Activated CD4-positive, alpha-beta T cell treated with anti-CD3 and anti-CD28 coated beads, Interleukin-2, amount 50 U/mL, for 24 hours (primary cell): ENCODE results near the gene GCNT1.
"Not testable (repeated sequence)": the region's sequence is repeated elsewhere in the genome, so short reads cannot be mapped to it uniquely, and the experiment has no call there.

Experiments used
- DNase-seq, 2 donors: peaks; one replicate each; pipeline ENCODE4 v3.0.0-alpha.2; 2020; ENCODE audit warnings: low read depth in 1 of 2, low spot score in 1 of 2

The GCNT1 gene

GRCh38 chr9:76458903-76459693, at the start of gene GCNT1:
Gene GCNT1 (plus strand): TSS chr9:76459182. CDS start chr9:76502382, 43,200 bp downstream.
- DNase-seq, result peak; percentile 76 to 82

GRCh38 chr9:76412638-76413037, 46.3 kb upstream of the GCNT1 start:
- no peak for DNase-seq

- DNase-seq, result no peak
Measured at GRCh38 chr9:76413658-76414057, 45.3 kb upstream of the GCNT1 start.

DNA sequence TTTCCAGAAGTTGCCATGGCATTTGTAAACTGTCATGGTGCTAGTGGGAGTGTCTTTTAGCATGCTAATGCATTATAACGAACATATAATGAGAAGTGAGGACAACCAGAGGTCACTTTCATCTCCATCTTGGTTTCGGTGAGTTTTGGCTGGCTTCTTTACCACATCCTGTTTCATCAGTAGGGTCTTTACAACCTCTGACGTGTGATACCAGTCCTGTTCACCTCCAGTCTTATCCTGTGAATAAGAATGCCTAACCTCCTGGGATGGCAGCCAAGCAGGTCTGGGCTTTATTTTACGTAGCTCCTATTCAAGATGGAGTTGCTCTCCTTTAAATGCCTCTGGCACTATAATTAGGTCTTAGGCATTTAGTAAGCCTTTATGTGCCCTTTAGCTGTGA, 44.3 kb upstream of the GCNT1 start:
- no peak for DNase-seq

DNA sequence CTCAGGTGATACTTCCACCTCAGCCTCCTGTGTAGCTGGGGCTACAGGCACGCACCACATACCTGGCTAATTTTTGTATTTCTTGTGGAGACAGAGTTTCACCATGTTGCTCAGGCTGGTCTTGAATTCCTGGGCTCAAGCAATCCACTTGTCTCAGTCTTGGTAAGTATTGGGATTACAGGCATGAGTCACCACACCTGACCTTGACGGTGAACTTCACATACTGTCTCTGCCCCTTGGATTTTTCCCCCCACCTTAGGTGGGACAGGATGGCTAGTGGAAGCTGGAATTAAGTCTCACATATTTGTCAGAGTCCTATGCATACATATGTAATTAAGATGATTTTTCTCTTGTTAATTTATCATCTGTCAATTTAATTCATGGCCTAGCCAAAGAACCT, 43.8 kb upstream of the GCNT1 start:
- DNase-seq, result no peak

DNA sequence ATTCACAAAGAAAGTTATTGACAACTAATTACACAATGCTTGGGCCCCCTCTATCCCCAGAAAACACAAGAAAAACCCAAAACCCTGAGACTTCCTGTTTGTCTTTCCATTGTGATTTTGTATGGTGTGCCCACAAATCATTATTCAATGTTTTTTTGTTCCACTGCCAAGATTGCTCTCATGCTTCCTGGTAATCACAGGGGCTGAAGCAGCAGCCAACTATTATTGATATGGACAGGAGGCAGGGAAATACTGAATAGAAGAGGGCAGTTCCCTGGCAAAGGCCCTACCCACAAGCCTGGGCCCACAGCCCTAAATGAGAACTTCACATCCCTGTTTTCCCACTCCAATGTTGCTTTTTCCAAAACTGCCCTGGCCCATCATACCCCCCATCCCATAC, 43.3 kb upstream of the GCNT1 start:
- no peak for DNase-seq

- no peak for DNase-seq
Measured at GRCh38 chr9:76417394-76417793, 41.6 kb upstream of the GCNT1 start.

- no peak for DNase-seq
Measured at GRCh38 chr9:76419782-76420380, 39.1 kb upstream of the GCNT1 start.

- no peak for DNase-seq
Measured at GRCh38 chr9:76423216-76424177, 35.5 kb upstream of the GCNT1 start.

DNA sequence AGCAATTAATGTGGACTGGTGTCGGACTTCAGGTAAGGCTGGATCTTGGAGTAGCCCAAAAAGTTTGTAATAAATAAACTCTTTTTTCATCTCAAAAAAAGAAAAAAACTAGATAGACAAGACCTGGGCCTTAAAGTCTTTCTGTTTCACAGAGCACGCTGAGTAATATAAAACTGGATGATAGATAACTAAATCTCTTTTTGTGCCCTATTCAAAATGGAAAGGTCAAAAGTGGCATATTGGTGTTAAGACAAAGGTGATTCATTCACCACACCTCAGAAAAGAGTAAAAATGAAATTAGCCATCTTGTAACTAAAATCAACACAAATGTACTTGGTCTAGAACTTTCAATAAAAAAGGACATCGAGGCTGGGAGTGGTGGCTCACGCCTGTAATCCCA, 34.5 kb upstream of the GCNT1 start:
- no peak for DNase-seq

DNA sequence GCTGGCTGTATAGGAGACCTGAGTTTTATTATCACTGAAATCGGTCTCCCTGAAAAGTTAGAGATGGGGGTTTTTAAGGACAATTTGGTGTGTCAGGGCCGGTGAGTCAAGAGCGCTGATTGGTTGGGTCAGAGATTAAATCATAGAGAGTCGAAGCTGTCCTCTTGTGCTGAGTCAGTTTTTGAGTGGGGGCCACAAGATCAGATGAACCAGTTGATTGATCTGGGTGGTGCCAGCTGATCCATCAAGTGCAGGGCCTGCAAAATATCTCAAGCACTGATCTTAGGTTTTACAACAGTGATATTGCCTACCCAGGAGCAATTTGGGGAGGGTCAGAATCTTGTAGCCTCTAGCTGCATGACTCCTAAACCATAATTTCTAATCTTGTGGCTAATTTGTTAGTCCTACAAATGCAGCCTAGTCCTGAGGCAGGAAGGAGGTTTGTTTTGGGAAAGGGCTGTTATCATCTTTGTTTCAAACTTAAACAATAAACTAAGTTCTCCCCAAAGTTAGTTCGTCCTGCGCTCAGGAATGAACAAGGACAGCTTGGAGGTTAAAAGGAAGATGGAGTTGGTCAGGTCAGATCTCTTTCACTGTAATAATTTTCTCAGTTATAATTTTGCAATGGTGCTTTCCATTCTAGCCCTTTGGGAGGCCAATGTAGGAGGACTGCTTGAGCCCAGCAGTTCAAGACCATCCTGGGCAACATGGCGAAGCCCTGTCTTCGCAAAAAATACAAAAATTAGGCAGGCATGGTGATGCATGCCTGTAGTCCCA, 33.1 kb upstream of the GCNT1 start:
- DNase-seq, result no peak

- no peak for DNase-seq
Measured at GRCh38 chr9:76426807-76427419, 32.1 kb upstream of the GCNT1 start.

- no peak for DNase-seq
Measured at GRCh38 chr9:76431601-76432000, 27.4 kb upstream of the GCNT1 start.

GRCh38 chr9:76433406-76433805, 25.6 kb upstream of the GCNT1 start:
- DNase-seq, result no peak

DNA sequence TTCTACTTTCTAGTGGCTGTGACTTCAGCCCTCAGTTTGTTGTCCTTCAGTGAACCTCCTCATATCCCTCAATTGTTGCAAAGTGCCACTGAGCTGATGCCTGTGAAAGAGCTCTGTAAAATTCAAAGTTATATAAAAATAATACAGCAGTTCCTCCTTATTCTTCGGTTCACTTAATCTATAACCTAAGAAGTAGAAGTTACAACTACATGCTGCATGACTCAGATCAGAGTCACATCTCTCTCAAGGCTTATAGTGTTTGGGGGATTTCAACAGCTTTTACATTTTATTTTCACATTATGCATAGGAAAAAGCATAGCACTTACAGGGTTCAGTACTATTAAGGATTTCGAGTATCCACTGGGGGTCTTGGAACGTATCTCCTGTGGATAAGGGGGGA, 25.1 kb upstream of the GCNT1 start:
- DNase-seq, result no peak

DNA sequence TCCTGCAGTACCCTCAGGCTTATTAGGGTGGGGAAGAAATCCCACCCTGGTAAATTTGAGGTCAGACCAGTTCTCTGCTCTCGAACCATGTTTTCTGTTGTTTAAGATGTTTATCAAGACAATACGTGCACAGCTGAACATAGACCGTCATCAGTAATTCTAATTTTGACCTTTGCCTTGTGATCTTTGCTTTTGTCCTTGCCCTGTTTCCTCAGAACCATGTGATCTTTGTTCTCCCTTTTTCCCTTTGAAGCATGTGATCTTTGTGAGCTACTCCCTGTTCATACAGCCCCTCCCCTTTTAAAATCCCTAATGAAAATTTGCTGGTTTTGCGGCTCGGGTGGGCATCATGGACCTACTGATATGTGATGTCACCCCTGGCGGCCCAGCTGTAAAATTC, 24.1 kb upstream of the GCNT1 start:
- not testable (repeated sequence) for DNase-seq

GRCh38 chr9:76437017-76437699, 21.8 kb upstream of the GCNT1 start:
- not testable (repeated sequence) for DNase-seq

DNA sequence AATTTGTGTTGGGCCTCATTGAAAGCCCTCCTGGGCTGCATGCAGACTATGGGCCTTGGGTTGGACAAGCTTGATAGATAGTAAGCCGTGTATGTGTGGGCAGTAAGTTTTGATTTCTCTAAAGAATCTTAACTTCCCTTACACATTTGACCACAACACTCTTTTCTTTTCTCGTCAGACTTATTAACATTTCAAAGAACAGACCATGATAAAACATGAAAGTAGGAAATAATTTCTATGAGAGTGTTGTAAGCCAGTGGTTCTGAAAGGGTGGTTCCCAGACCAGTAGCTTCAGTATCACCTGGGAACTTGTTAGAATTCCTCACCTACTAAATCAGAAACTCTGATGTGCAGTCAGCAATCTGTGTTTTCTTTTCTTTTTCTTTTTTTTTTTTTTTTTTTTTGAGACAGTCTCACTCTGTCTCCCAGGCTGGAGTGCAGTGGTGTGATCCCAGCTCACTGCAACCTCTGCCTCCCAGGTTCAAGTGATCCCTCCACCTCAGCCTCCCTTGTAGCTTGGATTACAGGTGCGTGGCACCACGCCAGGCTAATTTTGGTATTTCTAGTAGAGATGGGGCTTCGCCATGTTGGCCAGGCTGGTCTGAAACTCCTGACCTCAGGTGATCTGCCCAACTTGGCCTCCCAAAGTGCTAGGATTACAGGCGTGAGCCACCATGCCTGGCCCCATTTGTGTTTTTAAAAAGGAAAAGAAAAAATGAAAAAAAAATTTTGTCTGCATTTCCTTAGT, 20.0 kb upstream of the GCNT1 start:
- no peak for DNase-seq
